ENCODE data around the gene BTBD2. TPM values are rescaled to one million over a fixed set of nuclear protein-coding genes. Genes with fewer than 3 reads are reported as not detected.

The BTBD2 gene
- total and polyA plus RNA-seq, 2 of the 8 experiments (the other 6 are each of a cell fraction or from before 2014, with no cell fraction given) = 91.7 to 92.3 TPM

- TF ChIP-seq SAP30 (IDR thresholded peaks at IDR 0.05; ENCODE audit: insufficient read depth, insufficient replicate concordance, low read length) (no peak), JUN (IDR thresholded peaks at IDR 0.05; ENCODE audit: low read depth, low read length) (no peak), FOSL1 (IDR thresholded peaks at IDR 0.05; ENCODE audit: insufficient read depth, low read depth, low read length) (no peak), EP300 (IDR thresholded peaks at IDR 0.05; ENCODE audit: borderline replicate concordance in 1 of 2, low read depth in 2 of 2, low read length in 2 of 2) (no peak), SRF (IDR thresholded peaks at IDR 0.05; ENCODE audit: low read depth, low read length) (no peak), SP1 (IDR thresholded peaks at IDR 0.05; ENCODE audit: low read depth, low read length) (no peak), CHD7 (IDR thresholded peaks at IDR 0.05; ENCODE audit: insufficient replicate concordance, low read length) (no peak), TCF12 (IDR thresholded peaks at IDR 0.05; ENCODE audit: low read depth, low read length) (no peak), BRCA1 (IDR thresholded peaks at IDR 0.05; ENCODE audit: low read depth, low read length) (no peak), CHD1 (IDR thresholded peaks at IDR 0.05; ENCODE audit: low read depth, low read length) (no peak)
These were observed 60.1 kb downstream of the BTBD2 start (continued) for GRCh38 chr19:1955171-1956121.
